GF-D8 (cell line): Measurements from ENCODE around the gene SHISA8.
"Not testable (repeated sequence)": the region's sequence is repeated elsewhere in the genome, so short reads cannot be mapped to it uniquely, and the experiment has no call there.

Experiments used
- DNase-seq: peaks from one replicate; lab custom pipeline; 2025; lab: John Stamatoyannopoulos, UW

The SHISA8 gene

GRCh38 chr22:41899110-41899509 lies 15.8 kb downstream of the SHISA8 start:
- no peak for DNase-seq

DNA sequence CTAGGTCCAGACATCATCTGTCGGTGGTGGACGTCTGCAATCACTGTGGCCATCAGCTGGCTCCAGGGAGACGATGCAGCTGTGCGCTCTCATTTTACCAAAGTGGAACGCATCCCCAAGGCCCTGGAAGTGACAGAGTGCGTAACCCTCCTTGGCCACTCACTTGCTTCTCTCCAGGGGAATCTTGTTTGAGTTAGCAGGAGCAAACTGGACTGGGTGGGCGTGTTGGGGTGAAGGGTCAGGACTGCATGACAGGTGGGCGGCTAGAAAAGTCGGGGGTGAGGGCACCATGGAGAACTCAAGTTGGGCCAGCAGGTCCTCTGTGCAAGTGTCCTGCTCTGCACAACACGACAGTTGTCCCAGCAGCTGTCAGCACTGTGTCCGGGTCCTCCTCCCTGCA lies 16.2 kb downstream of the SHISA8 start:
- no peak for DNase-seq

DNA sequence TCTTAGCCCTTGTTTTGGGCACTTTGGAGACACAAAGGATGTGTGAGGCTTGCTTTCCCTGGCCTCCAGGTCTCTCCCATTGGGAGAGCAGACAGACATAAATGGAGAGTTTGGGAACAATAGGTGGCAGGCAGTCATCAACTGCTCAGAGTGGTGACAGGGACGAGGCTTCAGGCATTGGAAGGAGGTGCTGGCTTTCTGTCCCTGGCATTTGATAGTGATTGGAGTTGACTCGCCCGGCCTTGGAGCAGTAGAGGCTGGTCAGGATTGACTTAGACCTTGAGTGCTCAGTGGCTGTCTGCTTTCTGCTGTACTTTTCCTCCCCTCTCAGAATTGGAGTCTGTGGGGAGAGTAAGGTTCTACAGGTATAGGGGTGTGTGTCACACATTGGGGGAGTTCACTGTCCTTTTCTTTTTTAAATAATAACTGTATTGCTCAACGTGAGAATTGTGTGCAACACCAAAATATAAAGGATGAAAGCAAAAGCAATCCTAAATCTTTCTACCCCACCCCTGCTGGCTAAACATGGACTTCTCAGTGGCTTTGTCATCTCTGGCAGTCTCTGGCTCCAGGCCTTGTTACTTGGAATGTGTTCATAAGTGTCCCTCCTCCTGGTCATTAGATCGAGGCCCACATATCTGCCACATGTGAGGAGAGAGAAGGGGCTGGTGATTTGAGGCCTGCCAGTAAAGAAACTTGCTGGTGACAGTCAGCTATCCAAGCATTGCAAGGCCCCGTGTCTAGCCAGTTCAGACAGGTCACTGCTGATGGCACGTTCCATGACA lies 21.1 kb downstream of the SHISA8 start:
- no peak for DNase-seq

DNA sequence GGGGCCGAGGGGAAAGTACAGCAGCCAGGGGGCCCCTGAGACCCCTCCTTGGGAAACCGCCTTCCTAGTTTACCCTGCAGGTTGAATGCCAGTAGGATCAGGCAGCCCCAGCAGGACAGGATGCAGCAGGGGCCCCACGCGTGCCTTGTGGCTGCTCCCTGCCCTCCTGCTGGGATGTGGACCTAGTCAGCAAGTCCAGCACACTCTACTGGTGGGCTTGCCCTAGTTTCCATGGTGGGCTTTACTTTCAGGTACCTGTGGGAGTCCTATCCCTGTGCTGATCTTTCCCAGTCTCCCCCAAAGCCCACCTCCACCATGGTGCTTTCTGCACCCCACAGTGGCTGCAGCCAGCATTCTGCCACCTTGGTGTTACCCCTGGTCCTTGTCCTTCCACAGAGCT lies 22.2 kb downstream of the SHISA8 start:
- DNase-seq, result no peak

DNA sequence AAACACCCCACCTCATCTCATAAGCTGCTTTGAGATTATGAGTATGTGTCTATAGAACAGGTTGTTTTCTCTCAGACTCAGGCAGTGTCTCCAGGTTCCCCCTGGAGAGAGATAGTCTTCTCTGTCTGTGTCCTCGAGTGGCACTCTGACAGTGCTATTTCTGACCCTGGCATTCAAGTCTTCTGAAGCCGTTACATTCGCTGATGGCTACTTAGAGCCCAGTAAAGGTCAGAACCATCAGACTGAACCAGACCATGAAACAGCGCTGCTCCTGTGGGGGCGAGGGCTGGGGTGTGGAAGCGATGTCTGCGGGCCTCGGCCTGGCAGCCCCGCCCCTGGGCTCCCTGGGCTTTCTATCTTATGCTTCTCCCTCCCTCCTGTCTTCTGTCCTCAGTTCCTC lies 23.5 kb downstream of the SHISA8 start:
- DNase-seq, result no peak

GRCh38 chr22:41888627-41889200 lies 26.2 kb downstream of the SHISA8 start:
- DNase-seq, result no peak

DNA sequence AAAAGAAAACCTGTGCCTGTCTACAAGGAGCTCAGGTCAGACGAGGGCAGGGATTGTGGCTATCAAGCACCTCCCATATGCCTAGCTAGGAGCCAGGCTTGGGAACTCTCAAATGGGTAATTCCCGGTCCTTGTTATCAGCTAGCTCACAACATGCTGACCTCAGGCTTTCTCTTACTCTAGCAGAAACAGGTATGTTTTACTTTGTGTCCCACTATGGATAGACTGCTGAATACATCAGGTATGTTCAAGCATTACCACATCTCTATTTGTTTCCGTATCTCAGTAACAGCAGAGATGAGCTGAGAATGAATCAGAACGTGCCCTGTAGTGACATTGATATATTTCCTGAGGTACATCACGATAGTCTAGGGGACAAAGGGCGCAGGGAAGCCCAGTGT lies 29.4 kb downstream of the SHISA8 start:
- DNase-seq, result no peak

DNA sequence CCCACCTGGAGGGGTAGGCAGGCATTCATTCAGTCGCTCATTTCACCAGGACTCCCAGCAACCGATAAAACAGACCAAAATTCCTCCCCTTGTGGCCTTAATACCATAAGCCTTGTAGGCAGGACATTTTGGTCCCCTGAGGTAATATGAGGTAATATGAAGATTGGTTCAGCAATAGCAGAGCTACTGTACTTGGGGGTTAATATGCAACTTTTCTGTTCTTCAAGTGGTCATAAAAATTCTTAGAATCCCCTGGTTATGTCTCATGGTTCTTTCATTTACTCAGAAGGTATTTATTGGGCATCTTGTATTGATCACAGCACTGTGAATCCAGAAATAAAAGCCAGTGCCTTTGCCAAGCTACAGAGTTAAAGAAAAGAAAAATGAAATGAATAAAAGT lies 29.8 kb downstream of the SHISA8 start:
- no peak for DNase-seq

DNA sequence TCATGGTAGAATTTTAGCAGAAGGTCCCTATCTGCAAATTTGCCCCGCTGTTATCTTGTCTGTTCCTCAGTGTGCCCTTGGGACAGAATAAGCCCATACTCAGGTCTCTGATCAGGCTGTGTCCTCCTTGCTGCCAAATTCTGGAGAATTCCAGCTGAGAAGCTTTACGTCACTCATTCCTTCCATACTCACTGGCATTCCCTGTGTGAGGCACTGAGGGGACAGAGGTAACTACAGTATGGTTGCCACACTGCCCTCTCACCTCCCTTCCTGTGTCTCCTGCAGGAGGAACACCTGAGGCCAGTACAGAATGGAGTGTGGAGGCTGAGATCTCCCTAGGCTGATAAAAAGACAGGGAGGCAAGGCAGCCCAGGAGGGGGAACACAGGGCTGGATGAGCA lies 31.5 kb downstream of the SHISA8 start:
- DNase-seq, result no peak

DNA sequence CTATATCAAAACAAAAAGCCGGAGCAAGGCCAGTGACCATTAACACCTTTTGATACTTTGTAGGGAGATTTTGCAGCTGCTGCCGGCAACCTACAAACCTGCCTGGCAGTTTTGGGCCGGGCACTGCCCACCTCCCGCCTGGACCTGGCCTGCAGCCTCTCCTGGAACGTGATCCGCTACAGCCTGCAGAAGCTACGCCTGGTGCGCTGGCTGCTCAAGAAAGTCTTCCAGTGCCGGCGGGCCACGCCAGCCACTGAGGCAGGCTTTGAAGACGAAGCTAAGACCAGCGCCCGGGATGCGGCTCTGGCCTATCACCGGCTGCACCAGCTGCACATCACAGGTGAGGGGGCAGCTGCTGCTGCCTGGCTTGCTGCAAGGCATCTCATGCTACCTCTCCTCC lies 34.2 kb downstream of the SHISA8 start:
- no peak for DNase-seq

GRCh38 chr22:41876675-41877074 lies 38.2 kb downstream of the SHISA8 start:
- no peak for DNase-seq

DNA sequence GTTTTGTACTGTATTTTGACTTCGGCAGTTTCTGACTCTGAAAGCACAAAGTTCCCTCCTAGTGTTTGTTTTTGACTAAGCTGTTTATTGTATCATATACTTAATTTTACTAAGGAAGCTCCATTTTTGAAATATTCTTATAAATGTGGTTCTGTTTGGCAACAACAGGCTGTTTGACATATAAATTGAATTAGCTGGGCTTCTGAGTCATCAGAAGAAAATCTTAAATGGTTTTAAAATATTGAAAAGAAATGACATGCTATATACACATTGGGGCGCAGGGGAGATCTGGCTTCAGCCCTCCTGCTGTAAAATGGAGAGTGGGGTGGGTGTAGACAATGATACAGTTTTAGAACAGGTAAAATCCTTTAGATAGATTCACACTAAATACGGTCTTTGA lies 38.6 kb downstream of the SHISA8 start:
- no peak for DNase-seq

GRCh38 chr22:41875531-41876270 lies 39.2 kb downstream of the SHISA8 start:
- no peak for DNase-seq

- DNase-seq, result no peak
Observed at GRCh38 chr22:41874090-41874489, 40.8 kb downstream of the SHISA8 start.

- DNase-seq, result no peak
Observed at GRCh38 chr22:41873391-41873790, 41.5 kb downstream of the SHISA8 start.

DNA sequence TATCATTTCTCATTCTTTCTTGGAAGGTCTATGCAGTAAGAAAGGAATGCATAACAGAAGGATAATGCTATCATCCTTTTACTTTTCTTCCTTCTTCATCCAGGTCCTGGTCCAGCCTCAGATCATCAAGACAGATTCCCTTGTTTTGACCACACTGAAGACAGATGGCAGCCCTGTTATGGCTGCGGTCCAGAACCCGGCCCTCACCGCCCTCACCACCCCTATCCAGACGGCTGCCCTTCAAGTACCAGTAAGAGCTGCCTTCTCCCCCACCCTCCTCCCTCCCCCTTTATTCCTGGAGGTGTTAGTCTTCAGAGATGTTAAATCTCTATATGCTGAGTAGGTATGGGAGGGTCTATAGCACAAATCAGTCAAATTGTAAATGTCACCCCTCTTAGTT lies 44.1 kb downstream of the SHISA8 start:
- no peak for DNase-seq

DNA sequence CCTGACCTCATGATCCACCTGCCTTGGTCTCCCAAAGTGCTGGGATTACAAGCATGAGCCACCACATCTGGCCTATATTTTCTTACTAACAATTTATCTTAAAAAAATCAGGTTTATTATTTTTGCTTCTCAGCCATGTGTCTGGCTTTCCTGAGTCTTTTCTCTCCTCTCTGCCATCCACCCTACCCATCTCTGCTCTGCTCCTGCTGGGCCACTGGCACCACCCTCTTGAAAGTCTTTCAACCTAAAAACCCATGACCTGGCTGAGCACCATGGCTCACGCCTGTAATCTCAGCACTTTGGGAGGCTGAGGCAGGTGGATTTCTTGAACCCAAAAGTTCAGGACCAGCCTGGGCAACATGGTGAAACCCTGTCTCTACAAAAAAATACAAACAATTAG lies 44.8 kb downstream of the SHISA8 start:
- DNase-seq, result not testable (repeated sequence)

DNA sequence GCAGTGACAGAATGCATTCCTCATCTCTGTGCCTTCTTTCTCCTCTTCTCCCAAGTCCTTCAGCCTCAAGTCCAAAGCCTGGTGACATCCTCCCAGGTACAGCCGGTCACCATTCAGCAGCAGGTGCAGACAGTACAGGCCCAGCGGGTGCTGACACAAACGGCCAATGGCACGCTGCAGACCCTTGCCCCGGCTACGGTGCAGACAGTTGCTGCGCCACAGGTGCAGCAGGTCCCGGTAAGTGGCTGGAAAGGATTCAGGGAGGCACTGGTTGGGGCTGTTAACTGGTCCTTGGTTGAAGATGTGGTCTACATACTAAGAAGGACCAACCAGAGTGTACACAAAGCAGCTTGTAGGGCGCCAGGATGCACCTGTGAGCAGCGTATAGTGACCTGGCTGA lies 46.3 kb downstream of the SHISA8 start:
- no peak for DNase-seq

DNA sequence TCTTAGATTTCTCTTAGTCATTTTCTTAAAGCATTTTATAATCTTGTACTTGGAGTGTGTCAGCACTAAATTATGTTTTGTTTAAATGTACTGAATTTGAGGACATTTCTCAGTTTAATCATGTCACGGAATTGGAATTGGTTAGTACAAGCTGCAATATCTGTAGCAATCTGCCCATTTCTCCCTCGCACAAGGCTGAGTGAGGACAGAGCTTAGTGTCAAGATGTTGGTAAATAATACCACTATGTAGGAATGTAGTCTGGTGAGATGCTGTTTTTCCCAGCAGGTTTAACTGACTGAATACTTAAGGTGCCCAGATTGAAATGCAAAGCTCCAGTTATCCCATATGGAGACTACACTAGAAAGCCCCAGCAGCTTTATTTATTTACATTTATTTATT lies 51.4 kb downstream of the SHISA8 start:
- DNase-seq, result no peak

DNA sequence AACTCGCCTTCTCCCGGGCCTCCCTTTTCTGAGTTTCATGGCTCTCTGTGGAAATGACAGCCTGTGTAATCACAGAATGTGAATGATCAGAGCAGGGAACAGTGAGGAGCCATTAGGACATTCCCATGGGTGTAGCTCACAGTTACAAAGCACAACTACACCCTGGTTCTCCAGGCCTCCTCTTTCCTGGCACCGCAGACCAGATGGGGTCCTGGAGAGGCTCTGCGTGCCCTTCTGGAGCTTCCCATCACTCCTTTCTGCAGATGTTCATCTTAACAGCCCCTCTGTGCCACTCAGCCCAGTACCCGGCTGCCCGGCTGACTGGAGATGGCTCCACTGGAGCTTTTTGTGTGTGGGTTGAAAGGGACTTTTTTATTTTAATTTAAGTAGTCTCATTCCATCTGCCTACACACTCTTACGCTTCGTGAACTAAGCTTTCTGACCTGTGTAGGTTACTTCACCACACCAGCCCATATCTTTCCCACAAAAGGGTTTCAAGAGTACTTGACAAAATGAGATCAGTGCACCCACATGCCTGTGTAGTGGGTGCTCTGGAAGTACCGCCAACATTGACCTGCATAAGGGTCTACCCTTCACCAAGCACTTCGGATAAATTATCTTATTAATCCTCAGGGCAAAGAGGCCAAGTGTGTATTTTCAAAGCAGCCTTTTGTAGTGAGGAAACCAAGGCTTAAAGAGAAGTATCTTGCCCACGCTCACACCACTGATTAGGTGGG lies 52.2 kb downstream of the SHISA8 start:
- no peak for DNase-seq

DNA sequence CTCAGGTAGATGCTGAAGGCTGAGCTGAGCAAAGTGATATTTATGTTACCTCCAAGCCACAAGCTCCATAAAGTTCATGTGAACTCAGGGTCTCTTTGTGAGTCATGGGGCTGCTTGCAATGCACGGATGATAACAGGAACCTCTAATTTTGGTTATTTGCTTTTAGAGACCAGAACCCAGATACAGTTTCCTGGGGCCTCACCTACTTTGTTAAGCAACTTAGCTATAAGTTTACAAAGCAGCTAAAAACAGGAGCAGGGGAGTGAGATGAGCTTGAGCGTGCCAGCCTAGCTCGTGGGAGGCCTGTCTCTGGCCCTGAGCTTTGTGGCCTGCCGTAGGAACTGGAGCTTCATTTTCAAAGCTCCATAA lies 52.7 kb downstream of the SHISA8 start:
- DNase-seq, result no peak
